Subcutaneous abdominal adipose tissue (tissue), 5 donors: ENCODE results near the gene ZNF823.
A peak's percentile ranks its signal among the peaks of the same experiment; 100 is the strongest.
"Not testable (repeated sequence)": the region's sequence is repeated elsewhere in the genome, so short reads cannot be mapped to it uniquely, and the experiment has no call there.

Source experiments
- H3K27ac ChIP-seq: one replicate; pipeline ENCODE4 v1.7.0; 2013; ENCODE audit warnings: low read depth, mild to moderate bottlenecking, inconsistent platforms, low read length, moderate library complexity
- H3K27me3 ChIP-seq, 5 donors: one replicate each; pipeline ENCODE4 v1.7.0; 2013; ENCODE audit warnings: low read length in 5 of 5, inconsistent platforms in 1 of 5; ENCODE audit not compliant: control insufficient read depth in 5 of 5, insufficient read depth in 4 of 5
- H3K36me3 ChIP-seq, 5 donors: one replicate each; pipeline ENCODE4 v1.7.0; 2013; ENCODE audit warnings: low read length in 5 of 5; ENCODE audit not compliant: control insufficient read depth in 5 of 5, insufficient read depth in 5 of 5
- H3K4me1 ChIP-seq, 5 donors: one replicate each; pipeline ENCODE4 v1.7.0; 2013; ENCODE audit warnings: low read length in 5 of 5, mild to moderate bottlenecking in 3 of 5, moderate library complexity in 1 of 5; ENCODE audit not compliant: control insufficient read depth in 5 of 5, insufficient read depth in 5 of 5
- H3K4me3 ChIP-seq, 5 donors: one replicate each; pipeline ENCODE4 v1.7.0; 2013; ENCODE audit warnings: low read length in 5 of 5, low read depth in 1 of 5
- H3K9ac ChIP-seq, 5 donors: one replicate each; pipeline ENCODE4 v1.7.0; 2013; ENCODE audit warnings: low read length in 5 of 5, mild to moderate bottlenecking in 4 of 5, moderate library complexity in 3 of 5
- H3K9me3 ChIP-seq, 5 donors: one replicate each; pipeline ENCODE4 v1.7.0; 2013; ENCODE audit warnings: low read length in 5 of 5; ENCODE audit not compliant: control insufficient read depth in 5 of 5
- donor health status: healthy.
- donor health status: healthy.
- donor health status: healthy.
- donor health status: healthy.
- donor health status: healthy.

Gene ZNF823

GRCh38 chr19:11738746-11739620 lies at the start of gene ZNF823:
Gene ZNF823 (minus strand): TSS chr19:11738946. CDS start chr19:11738819, 127 bp downstream.
- Histone ChIP-seq H3K4me3 (peak within 1 kb of the TSS; percentile 80 to 93 (median 89)), H3K4me1 (peaks cover 11 to 27% (median 24%) of the 10 kb centered on the region in 5 donors), H3K9me3 (no peaks in the 10 kb centered on the region), H3K36me3 (no peaks in the 10 kb centered on the region), H3K27ac (peak within 1 kb of the TSS; percentile 86), H3K9ac (peak within 1 kb of the TSS; percentile 78 to 89 (median 87)), H3K27me3 (no peaks in the 10 kb centered on the region)

- Histone ChIP-seq H3K4me1 (no peaks in the 10 kb centered on the region), H3K9me3 (peaks cover 22 to 66% (median 43%) of the 10 kb centered on the region in 5 donors), H3K27me3 (no peaks in the 10 kb centered on the region), H3K27ac (no peak overlapping the region), H3K9ac (no peak overlapping the region), H3K36me3 (peaks cover 0 to 6% (median 0%) of the 10 kb centered on the region in 5 donors), H3K4me3 (no peak overlapping the region)
Observed at GRCh38 chr19:11787536-11787935, 48.8 kb upstream of the ZNF823 start.

- peaks cover 49 to 88% (median 66%) of the 10 kb centered on the region in 5 donors for H3K9me3 ChIP-seq
- no peak overlapping the region for H3K27ac ChIP-seq
- no peaks in the 10 kb centered on the region for H3K27me3 ChIP-seq
- H3K9ac ChIP-seq: no peak overlapping the region
- peaks cover 20 to 33% (median 24%) of the 10 kb centered on the region in 5 donors for H3K36me3 ChIP-seq
- H3K4me3 ChIP-seq: peak overlapping the region in 2 of 5 donors; percentile 32 to 38
- peaks cover 0 to 3% (median 0%) of the 10 kb centered on the region in 5 donors for H3K4me1 ChIP-seq
Observed at GRCh38 chr19:11784356-11784755, 45.6 kb upstream of the ZNF823 start.

- H3K4me1 ChIP-seq: peaks cover 0 to 3% (median 0%) of the 10 kb centered on the region in 5 donors
- peaks cover 49 to 86% (median 70%) of the 10 kb centered on the region in 5 donors for H3K9me3 ChIP-seq
- no peak overlapping the region for H3K27ac ChIP-seq
- no peak overlapping the region for H3K9ac ChIP-seq
- peak overlapping the region in 4 of 5 donors; percentile 12 to 51 (median 28) for H3K4me3 ChIP-seq
- no peaks in the 10 kb centered on the region for H3K27me3 ChIP-seq
- H3K36me3 ChIP-seq: peaks cover 26 to 34% (median 29%) of the 10 kb centered on the region in 5 donors
Observed at GRCh38 chr19:11783767-11784166, 45.0 kb upstream of the ZNF823 start.

- peak overlapping the region; percentile 12 to 64 (median 46) for H3K4me3 ChIP-seq
- no peak overlapping the region for H3K27ac ChIP-seq
- H3K9me3 ChIP-seq: peaks cover 47 to 76% (median 72%) of the 10 kb centered on the region in 5 donors
- H3K9ac ChIP-seq: no peak overlapping the region
- H3K36me3 ChIP-seq: peaks cover 41 to 51% (median 44%) of the 10 kb centered on the region in 5 donors
- H3K4me1 ChIP-seq: peaks cover 0 to 3% (median 0%) of the 10 kb centered on the region in 5 donors
- no peaks in the 10 kb centered on the region for H3K27me3 ChIP-seq
Observed at GRCh38 chr19:11781295-11782057, 42.7 kb upstream of the ZNF823 start.

GRCh38 chr19:11780431-11781020 lies 41.8 kb upstream of the ZNF823 start:
- H3K9me3 ChIP-seq: peaks cover 49 to 74% (median 68%) of the 10 kb centered on the region in 5 donors
- H3K27me3 ChIP-seq: no peaks in the 10 kb centered on the region
- H3K4me1 ChIP-seq: peaks cover 0 to 3% (median 0%) of the 10 kb centered on the region in 5 donors
- H3K36me3 ChIP-seq: peaks cover 41 to 57% (median 44%) of the 10 kb centered on the region in 5 donors
- no peak overlapping the region for H3K9ac ChIP-seq
- H3K27ac ChIP-seq: no peak overlapping the region
- H3K4me3 ChIP-seq: peak overlapping the region; percentile 12 to 64 (median 46)

GRCh38 chr19:11776669-11777068 lies 37.9 kb upstream of the ZNF823 start:
- Histone ChIP-seq H3K9me3 (peaks cover 28 to 65% (median 43%) of the 10 kb centered on the region in 5 donors), H3K36me3 (peaks cover 40 to 43% (median 42%) of the 10 kb centered on the region in 5 donors)
- H3K4me3 ChIP-seq, H3K27ac ChIP-seq, H3K27me3 ChIP-seq, H3K9ac ChIP-seq, H3K4me1 ChIP-seq: not testable (repeated sequence)

GRCh38 chr19:11771520-11771919 lies 32.8 kb upstream of the ZNF823 start:
- not testable (repeated sequence) for H3K27ac ChIP-seq, H3K4me3 ChIP-seq, H3K9ac ChIP-seq, H3K27me3 ChIP-seq, H3K36me3 ChIP-seq
- Histone ChIP-seq H3K4me1 (peaks cover 5 to 21% (median 14%) of the 10 kb centered on the region in 5 donors), H3K9me3 (peaks cover 2 to 36% (median 12%) of the 10 kb centered on the region in 5 donors)

- Histone ChIP-seq H3K4me1 (peaks cover 6 to 24% (median 16%) of the 10 kb centered on the region in 5 donors), H3K4me3 (no peak overlapping the region), H3K9ac (no peak overlapping the region), H3K27ac (no peak overlapping the region), H3K36me3 (no peaks in the 10 kb centered on the region), H3K27me3 (peaks cover 0 to 3% (median 0%) of the 10 kb centered on the region in 5 donors), H3K9me3 (peaks cover 0 to 30% (median 6%) of the 10 kb centered on the region in 5 donors)
Observed at GRCh38 chr19:11769995-11770394, 31.2 kb upstream of the ZNF823 start.
